Measurements from ENCODE around the gene PCDHGA5.
A peak's percentile ranks its signal among the peaks of the same experiment; 100 is the strongest.
"Not testable (repeated sequence)": the region's sequence is repeated elsewhere in the genome, so short reads cannot be mapped to it uniquely, and the experiment has no call there.

PCDHGA5 gene

GRCh38 chr5:141326088-141326854 is 37.7 kb upstream of the PCDHGA5 start:
- Histone ChIP-seq H3K4me3 (ENCODE audit: low read depth, low read length) (peak overlapping the region; percentile 51), H3K27me3 (replicated peaks) (no peaks in the 10 kb centered on the region), H3K27ac (peak overlapping the region; percentile 19), H3K36me3 (replicated peaks) (no peaks in the 10 kb centered on the region)
- TF ChIP-seq CTCF (IDR thresholded peaks at IDR 0.05; ENCODE audit: low read depth, low read length, missing control alignments), result peak; percentile 77
- peak; percentile 80 for DNase-seq
- in situ Hi-C loops (cut with HindIII; ENCODE audit: low pct_ligation_motif_present, low sequenced_read_pairs), result no loop called here

DNA sequence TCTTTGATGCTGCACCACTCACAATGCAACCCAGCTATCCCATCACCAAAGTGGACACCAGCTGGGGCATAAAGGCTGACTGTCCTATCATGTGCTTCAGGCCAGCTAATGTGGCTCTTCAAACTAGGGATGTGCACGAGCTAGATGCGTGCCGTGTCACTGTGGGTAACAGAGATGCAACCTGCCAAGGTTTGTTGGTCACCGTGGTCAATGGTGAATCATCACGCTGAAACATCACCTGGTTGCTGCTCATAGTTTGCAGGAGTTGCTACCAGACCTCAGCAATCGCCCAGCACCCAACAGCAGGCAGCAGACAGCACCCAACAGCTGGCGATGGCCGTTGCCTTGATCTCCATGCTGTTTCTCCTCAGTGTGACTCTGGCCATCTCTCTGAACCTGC is 35.7 kb upstream of the PCDHGA5 start:
- no peak overlapping the region for H3K27ac ChIP-seq
- DNase-seq, result no peak
- no peaks in the 10 kb centered on the region for H3K27me3 ChIP-seq (replicated peaks)
- H3K36me3 ChIP-seq (replicated peaks), result no peaks in the 10 kb centered on the region
- H3K4me3 ChIP-seq (ENCODE audit: low read depth, low read length), result no peak overlapping the region
- in situ Hi-C loops (cut with HindIII; ENCODE audit: low pct_ligation_motif_present, low sequenced_read_pairs), result no loop called here
- TF ChIP-seq CTCF (IDR thresholded peaks at IDR 0.05; ENCODE audit: low read depth, low read length, missing control alignments), result no peak

DNA sequence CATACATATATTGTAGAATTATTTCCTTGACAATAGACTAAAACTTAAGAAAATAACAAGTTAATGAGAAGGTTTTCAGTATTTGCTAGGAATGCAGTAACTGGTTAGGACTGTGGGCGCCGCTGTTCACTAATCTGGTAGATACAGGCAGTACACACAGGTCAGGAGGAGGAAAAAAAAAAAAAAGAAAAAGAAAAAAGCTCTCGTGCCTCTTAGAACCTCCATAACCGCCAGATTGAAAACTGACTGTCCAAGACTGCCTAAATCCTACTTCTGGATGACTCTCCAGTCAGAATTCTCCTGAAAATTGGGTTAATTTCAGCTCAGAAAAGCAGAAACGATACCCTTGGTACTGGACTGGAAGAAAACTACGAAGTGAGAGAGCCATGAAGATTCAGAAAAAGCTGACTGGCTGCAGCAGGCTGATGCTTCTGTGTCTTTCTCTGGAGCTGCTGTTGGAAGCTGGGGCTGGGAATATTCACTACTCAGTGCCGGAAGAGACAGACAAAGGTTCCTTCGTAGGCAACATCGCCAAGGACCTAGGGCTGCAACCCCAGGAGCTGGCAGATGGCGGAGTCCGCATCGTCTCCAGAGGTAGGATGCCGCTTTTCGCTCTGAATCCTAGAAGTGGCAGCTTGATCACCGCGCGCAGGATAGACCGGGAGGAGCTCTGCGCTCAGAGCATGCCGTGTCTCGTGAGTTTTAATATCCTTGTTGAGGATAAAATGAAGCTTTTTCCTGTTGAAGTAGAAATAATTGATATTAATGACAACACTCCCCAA is 33.5 kb upstream of the PCDHGA5 start, which contains the start of gene PCDHGA1:
Gene PCDHGA1, plus strand, starts transcription at position 216 of the 782 bp plus-strand sequence.
- no peaks in the 10 kb centered on the region for H3K27me3 ChIP-seq (replicated peaks)
- H3K27ac ChIP-seq, result no peak within 1 kb of the TSS
- no peaks in the 10 kb centered on the region for H3K36me3 ChIP-seq (replicated peaks)
- peak; percentile 66 for DNase-seq
- TF ChIP-seq CTCF (IDR thresholded peaks at IDR 0.05; ENCODE audit: low read depth, low read length, missing control alignments), result peak; percentile 49
- H3K4me3 ChIP-seq (ENCODE audit: low read depth, low read length), result peak within 1 kb of the TSS; percentile 13
- in situ Hi-C loops (cut with HindIII; ENCODE audit: low pct_ligation_motif_present, low sequenced_read_pairs), result no loop called here

DNA sequence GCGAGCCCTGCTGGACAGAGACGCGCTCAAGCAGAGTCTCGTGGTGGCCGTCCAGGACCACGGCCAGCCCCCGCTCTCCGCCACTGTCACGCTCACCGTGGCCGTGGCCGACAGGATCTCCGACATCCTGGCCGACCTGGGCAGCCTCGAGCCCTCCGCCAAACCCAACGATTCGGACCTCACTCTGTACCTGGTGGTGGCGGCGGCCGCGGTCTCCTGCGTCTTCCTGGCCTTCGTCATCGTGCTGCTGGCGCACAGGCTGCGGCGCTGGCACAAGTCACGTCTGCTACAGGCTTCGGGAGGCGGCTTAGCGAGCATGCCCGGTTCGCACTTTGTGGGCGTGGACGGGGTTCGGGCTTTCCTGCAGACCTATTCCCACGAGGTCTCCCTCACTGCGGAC is 31.4 kb upstream of the PCDHGA5 start:
- H3K27me3 ChIP-seq (replicated peaks); H3K4me3 ChIP-seq (ENCODE audit: low read depth, low read length); in situ Hi-C loops (cut with HindIII; ENCODE audit: low pct_ligation_motif_present, low sequenced_read_pairs); DNase-seq; H3K27ac ChIP-seq; H3K36me3 ChIP-seq (replicated peaks): not testable (repeated sequence)

- DNase-seq, result peak; percentile 33
- no peaks in the 10 kb centered on the region for H3K36me3 ChIP-seq (replicated peaks)
- no peak within 1 kb of the TSS for H3K27ac ChIP-seq
- no peaks in the 10 kb centered on the region for H3K27me3 ChIP-seq (replicated peaks)
- in situ Hi-C loops (cut with HindIII; ENCODE audit: low pct_ligation_motif_present, low sequenced_read_pairs), result no loop called here
- H3K4me3 ChIP-seq (ENCODE audit: low read depth, low read length), result peak within 1 kb of the TSS; percentile 22
- TF ChIP-seq CTCF (IDR thresholded peaks at IDR 0.05; ENCODE audit: low read depth, low read length, missing control alignments), result peak; percentile 54
Observed at GRCh38 chr5:141338538-141339306, 25.2 kb upstream of the PCDHGA5 start, which contains the start of gene PCDHGA2. Gene PCDHGA2, plus strand, starts transcription at chr5:141338760.

GRCh38 chr5:141340781-141341354 is 23.1 kb upstream of the PCDHGA5 start:
- H3K27me3 ChIP-seq (replicated peaks); DNase-seq; H3K36me3 ChIP-seq (replicated peaks); H3K4me3 ChIP-seq (ENCODE audit: low read depth, low read length); H3K27ac ChIP-seq; in situ Hi-C loops (cut with HindIII; ENCODE audit: low pct_ligation_motif_present, low sequenced_read_pairs): not testable (repeated sequence)

Data from brain microvascular endothelial cell (primary cell).